Right lobe of liver (tissue), 6 donors: Measurements from ENCODE around the gene ASB11. TPM values are rescaled to one million over a fixed set of nuclear protein-coding genes. Genes with fewer than 3 reads are reported as not detected.

Experiments used
- ATAC-seq, 4 donors: fragments of 200-7000 bp; cut with Tn5 transposase; one replicate each; pipeline ENCODE4 v1.9.1; 2020; ENCODE audit warnings: mild to moderate bottlenecking in 4 of 4, moderate library complexity in 4 of 4
- DNase-seq, 3 donors: peaks; one replicate each; pipeline ENCODE4 v3.0.0-alpha.2; 2020
- H3K27ac ChIP-seq, 3 donors: fragments of 200-600 bp; one replicate each; pipeline ENCODE4 v1.8.0; 2022
- H3K27me3 ChIP-seq, 2 donors: fragments of 200-600 bp; one replicate each; pipeline ENCODE4 v1.8.0; 2022
- H3K36me3 ChIP-seq, 4 donors: fragments of 200-600 bp; sonication (generic) in 1 of 4; one replicate each; pipeline versions ENCODE4 v1.5.1 to v1.8.0; 2017 to 2022; ENCODE audit warnings: control low read depth in 1 of 4
- H3K4me1 ChIP-seq, 4 donors: fragments of 200-600 bp; sonication (generic) in 1 of 4; one replicate each; pipeline versions ENCODE4 v1.5.1 to v1.8.0; 2017 to 2022; ENCODE audit warnings: control low read depth in 1 of 4
- H3K4me3 ChIP-seq, 3 donors: fragments of 200-600 bp; one replicate each; pipeline ENCODE4 v1.8.0; 2022
- H3K9me3 ChIP-seq, 4 donors: fragments of 200-600 bp; sonication (generic) in 1 of 4; one replicate each; pipeline versions ENCODE4 v1.5.1 to v1.8.0; 2017 to 2022; ENCODE audit warnings: control low read depth in 1 of 4
- POLR2A ChIP-seq: fragments of 450-650 bp; IDR thresholded peaks from one replicate; pipeline ENCODE4 v1.6.1; 2017; ENCODE audit warnings: antibody characterized with exemption, mild to moderate bottlenecking
- WGBS: methylation state at CpG from one replicate; pipeline ENCODE4 v1.1.6; 2018; ENCODE audit warnings: low coverage, low lambda C conversion rate; ENCODE audit not compliant: insufficient coverage; ENCODE audit errors: missing lambda C conversion rate; 5-methylcytosine and 5-hydroxymethylcytosine counted together
- intact Hi-C, 2 donors: fragments of 100-400 bp; cut with DNase I; formaldehyde crosslinking; loops; one replicate each; pipeline versions ENCODE4 v1.11.2 to v1.14.1; 2022
- long read RNA-seq: library from polyadenylated mRNA; unstranded; transcript quantifications from one replicate; pipeline ENCODE4 v2.0.0, GENCODE V29; 2019
- total RNA-seq, 6 experiments: library from RNA; depleted of rRNA in 2 of 6; stranded (reverse); fragments of >200 nt in 2 of 6; fragmentation: NEBNext Ultra II Directional in 3 of 6; extraction: Animal tissue kit (Norgen Biotek cat#: 25700) in 3 of 6; gene quantifications; one replicate each; pipeline versions ENCODE4 v1.1.0 to v1.2.4, GENCODE V29; 2016 to 2023
- TF ChIP-seq, protein P1 (sequence below), 4 donors: fragments of 200-600 bp in 3 of 4; fragments of 450-650 bp in 1 of 4; IDR thresholded peaks; one replicate each; pipeline versions ENCODE4 v1.5.1 to v1.8.0; 2016 to 2022; ENCODE audit warnings: antibody characterized with exemption in 4 of 4, mild to moderate bottlenecking in 2 of 4
- donor health status: DM: no; HTN: yes; CAD: no.
- donor health status: DM: no; HTN: no; CAD: no.
- donor health status: DM: no; HTN: no; CAD: no.
- donor health status: DM: no; HTN: yes; CAD: no.
- donor health status: DM: no; HTN: yes; CAD: no.

The ASB11 gene, protein sequence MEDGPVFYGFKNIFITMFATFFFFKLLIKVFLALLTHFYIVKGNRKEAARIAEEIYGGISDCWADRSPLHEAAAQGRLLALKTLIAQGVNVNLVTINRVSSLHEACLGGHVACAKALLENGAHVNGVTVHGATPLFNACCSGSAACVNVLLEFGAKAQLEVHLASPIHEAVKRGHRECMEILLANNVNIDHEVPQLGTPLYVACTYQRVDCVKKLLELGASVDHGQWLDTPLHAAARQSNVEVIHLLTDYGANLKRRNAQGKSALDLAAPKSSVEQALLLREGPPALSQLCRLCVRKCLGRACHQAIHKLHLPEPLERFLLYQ
- total RNA-seq: not detected
- long read RNA-seq: 0 reads

DNA sequence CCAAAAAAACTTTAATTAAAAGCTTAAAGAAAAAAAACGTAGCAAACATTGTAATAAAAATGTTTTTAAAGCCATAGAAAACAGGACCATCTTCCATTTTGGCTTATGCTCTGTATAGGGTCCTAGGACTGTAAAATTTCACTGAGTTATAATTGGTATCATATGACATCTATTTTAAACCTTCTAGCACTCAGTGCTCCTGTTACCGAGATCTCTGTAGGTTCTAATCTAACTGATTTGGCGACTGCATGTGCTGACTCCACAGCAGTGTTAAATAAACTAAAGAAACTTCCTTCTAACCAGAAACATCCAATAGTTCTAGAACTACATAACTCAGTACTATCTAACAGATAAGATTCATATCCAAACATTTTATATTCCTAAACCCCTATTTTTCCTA is at the start of gene ASB11:
Gene ASB11 (minus strand): TSS at position 132 of the 400 bp plus-strand sequence. CDS start 35 bp downstream, at position 97.
- 53% methylated on average over 3 of the region's 3 CpGs for WGBS
- intact Hi-C loops: no loop called here
- H3K27me3 ChIP-seq: peaks cover 0 to 10% of the 10 kb centered on the region in 2 donors

DNA sequence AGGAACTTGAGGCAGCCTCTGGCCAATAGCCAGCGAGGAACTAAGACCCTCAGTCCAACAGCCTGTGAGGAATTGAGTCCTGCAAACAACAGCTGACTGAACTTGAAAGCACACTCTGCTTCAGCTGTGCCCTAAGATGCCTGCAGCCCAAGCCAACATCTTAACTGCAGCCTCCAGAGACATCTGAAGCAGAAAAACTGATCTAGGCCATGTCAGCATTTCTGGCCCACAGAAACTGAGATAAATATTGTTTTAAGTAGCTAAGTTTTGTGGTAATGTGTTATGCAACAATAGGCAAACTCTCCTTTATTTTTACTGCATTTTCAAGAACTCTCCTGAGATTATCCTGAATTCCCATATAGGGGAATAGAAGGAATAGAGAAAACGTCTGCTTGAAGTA is 44.3 kb upstream of the ASB11 start:
- Histone ChIP-seq H3K4me1 (no peaks in the 10 kb centered on the region), H3K27me3 (no peaks in the 10 kb centered on the region), H3K27ac (no peak overlapping the region), H3K36me3 (no peaks in the 10 kb centered on the region), H3K9me3 (no peaks in the 10 kb centered on the region), H3K4me3 (no peak overlapping the region)
- intact Hi-C loops: loop anchor here in 1 of 2 donors (10.0 kb wide), 1 partner anchor 95 kb away; no protein-coding TSS in a partner anchor
- no peak for ATAC-seq
- 48% methylated on average over 2 of the region's 2 CpGs for WGBS
- no peak for TF ChIP-seq POLR2A
- TF ChIP-seq, protein P1, sequence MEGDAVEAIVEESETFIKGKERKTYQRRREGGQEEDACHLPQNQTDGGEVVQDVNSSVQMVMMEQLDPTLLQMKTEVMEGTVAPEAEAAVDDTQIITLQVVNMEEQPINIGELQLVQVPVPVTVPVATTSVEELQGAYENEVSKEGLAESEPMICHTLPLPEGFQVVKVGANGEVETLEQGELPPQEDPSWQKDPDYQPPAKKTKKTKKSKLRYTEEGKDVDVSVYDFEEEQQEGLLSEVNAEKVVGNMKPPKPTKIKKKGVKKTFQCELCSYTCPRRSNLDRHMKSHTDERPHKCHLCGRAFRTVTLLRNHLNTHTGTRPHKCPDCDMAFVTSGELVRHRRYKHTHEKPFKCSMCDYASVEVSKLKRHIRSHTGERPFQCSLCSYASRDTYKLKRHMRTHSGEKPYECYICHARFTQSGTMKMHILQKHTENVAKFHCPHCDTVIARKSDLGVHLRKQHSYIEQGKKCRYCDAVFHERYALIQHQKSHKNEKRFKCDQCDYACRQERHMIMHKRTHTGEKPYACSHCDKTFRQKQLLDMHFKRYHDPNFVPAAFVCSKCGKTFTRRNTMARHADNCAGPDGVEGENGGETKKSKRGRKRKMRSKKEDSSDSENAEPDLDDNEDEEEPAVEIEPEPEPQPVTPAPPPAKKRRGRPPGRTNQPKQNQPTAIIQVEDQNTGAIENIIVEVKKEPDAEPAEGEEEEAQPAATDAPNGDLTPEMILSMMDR (IDR thresholded peaks at IDR 0.05): no peak
- DNase-seq: no peak

More for the DNA sequence above, at the start of gene ASB11:
- no peak for TF ChIP-seq POLR2A
- TF ChIP-seq, protein P1 (IDR thresholded peaks at IDR 0.05): no peak
- H3K4me1 ChIP-seq: no peaks in the 10 kb centered on the region
- DNase-seq (no peak), ATAC-seq (no peak)
- H3K27ac ChIP-seq: no peak within 1 kb of the TSS
- no peak within 1 kb of the TSS for H3K4me3 ChIP-seq
- no peaks in the 10 kb centered on the region for H3K9me3 ChIP-seq
- H3K36me3 ChIP-seq: peaks cover 0 to under 1% (median 0%) of the 10 kb centered on the region in 4 donors

DNA sequence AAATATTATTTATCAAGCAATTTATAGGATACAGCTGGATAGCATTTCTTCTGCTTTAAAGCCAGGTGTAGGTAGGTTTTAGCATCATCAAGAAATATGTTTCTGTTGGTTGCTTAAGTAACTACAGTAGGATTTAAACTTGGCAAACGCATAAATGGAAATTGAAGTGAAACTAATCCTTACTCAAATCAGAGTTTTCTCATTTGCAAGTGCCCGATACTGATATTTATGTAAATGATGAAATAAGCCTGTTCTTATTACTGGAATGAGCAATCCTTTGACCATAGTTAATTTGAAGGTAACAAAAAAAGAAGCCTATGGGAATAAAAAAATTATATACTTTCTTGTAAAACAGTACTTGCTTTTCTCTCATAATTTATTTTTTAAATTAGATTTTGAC is 43.1 kb upstream of the ASB11 start:
- DNase-seq (no peak), ATAC-seq (no peak)
- Histone ChIP-seq H3K9me3 (no peaks in the 10 kb centered on the region), H3K27ac (no peak overlapping the region), H3K27me3 (no peaks in the 10 kb centered on the region), H3K36me3 (no peaks in the 10 kb centered on the region), H3K4me1 (no peaks in the 10 kb centered on the region), H3K4me3 (no peak overlapping the region)
- 57% methylated on average over 2 of the region's 2 CpGs for WGBS
- intact Hi-C loops: no loop called here
- TF ChIP-seq, protein P1 (IDR thresholded peaks at IDR 0.05): no peak
- TF ChIP-seq POLR2A: no peak

DNA sequence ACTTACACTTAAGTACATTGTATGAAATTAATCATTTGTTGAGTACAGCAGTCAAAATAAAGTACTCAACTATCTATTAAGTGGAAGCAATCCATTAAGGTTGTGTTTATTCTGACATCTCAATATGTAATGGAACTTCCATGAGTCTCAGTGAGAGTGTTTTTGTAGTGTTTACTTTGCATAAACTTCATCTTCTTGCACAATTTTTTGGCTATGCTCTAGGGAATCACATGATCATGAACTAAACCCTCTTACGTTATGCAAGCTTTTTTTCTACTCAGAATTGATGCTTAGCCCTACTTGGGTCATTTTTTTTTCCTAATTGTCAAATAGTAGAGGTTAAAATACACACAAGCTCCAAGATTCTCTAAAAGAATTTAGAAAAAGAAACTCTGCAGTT is 41.0 kb upstream of the ASB11 start:
- H3K4me3 ChIP-seq: no peak overlapping the region
- intact Hi-C loops: no loop called here
- no peaks in the 10 kb centered on the region for H3K36me3 ChIP-seq
- no peak for TF ChIP-seq POLR2A
- TF ChIP-seq, protein P1 (IDR thresholded peaks at IDR 0.05): no peak
- ATAC-seq (peak in 3 of 4 donors; percentile 53 to 68 (median 65)), DNase-seq (no peak)
- 16% methylated on average over 1 of the region's 1 CpG for WGBS
- H3K27ac ChIP-seq: peak overlapping the region in 1 of 3 donors; percentile 17
- H3K4me1 ChIP-seq: no peaks in the 10 kb centered on the region
- no peaks in the 10 kb centered on the region for H3K27me3 ChIP-seq
- no peaks in the 10 kb centered on the region for H3K9me3 ChIP-seq
